G401 (cell line): Measurements from ENCODE around the gene DCAF16. TPM values are rescaled to one million over a fixed set of nuclear protein-coding genes. Genes with fewer than 3 reads are reported as not detected.
"Not testable (repeated sequence)": the region's sequence is repeated elsewhere in the genome, so short reads cannot be mapped to it uniquely, and the experiment has no call there.

Experiments used
- DNase-seq: peaks from one replicate; pipeline ENCODE4 v3.0.0-alpha.2; 2015; ENCODE audit warnings: low spot score
- in situ Hi-C: cut with HindIII; loops from 2 replicates; pipeline ENCODE4 v1.10.0; 2016; ENCODE audit warnings: low sequenced_read_pairs, mixed read lengths
- total RNA-seq: library from RNA; depleted of rRNA; stranded (reverse); fragments of >200 nt; shearing (Covaris generic); gene quantifications from 2 replicates; pipeline ENCODE4 v1.2.3, GENCODE V29; 2014; rRNA removed

Gene DCAF16
- total RNA-seq, result 33.5 and 37.7 TPM in 2 replicates

DNA sequence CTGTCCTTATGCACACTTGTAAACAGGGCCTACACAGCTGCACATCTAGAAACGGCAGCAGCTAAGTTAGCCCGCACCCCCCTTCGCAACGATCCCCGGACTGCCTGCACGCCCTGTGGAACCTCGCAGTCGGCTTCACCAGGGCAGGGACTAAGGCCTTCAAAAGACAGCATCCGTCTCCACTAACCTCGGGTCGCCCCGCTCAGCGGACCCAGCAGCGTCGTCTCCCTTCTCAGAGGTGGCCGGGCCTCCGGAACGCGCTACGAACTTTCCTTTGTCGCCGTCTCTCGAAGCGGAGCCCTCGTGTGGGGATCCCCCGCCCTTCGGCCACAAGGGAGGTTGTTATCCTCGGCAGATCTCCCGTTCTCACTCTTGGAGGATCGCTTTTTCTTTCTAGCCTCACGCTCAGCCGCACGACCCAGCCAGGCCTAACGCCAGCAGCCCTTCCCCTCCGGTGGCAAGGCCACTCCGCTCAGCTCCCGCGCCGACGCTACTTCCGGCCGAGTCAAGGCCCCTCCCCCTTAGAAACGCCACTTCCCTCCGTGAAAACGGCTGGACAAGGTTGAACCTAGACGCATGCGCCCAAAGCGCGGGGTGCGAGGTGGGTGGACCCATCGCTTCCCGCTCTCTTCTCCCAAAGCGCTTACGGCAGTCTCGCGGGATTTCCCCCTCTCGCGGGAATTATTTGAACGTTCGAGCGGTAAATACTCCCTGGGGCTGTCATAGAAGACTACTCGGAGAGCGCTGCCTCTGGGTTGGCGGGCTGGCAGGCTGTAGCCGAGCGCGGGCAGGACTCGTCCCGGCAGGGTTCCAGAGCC, at the start of gene DCAF16, which contains the start of gene NCAPG:
Gene DCAF16 (minus strand): TSS at position 498 of the 818 bp plus-strand sequence. CDS start 6,616 bp downstream, outside the sequence.
Gene NCAPG (plus strand): TSS at position 720 of the 818 bp plus-strand sequence. CDS start 99 bp downstream, outside the sequence.
- in situ Hi-C loops, result no loop called here
- peak; percentile 100 for DNase-seq

DNA sequence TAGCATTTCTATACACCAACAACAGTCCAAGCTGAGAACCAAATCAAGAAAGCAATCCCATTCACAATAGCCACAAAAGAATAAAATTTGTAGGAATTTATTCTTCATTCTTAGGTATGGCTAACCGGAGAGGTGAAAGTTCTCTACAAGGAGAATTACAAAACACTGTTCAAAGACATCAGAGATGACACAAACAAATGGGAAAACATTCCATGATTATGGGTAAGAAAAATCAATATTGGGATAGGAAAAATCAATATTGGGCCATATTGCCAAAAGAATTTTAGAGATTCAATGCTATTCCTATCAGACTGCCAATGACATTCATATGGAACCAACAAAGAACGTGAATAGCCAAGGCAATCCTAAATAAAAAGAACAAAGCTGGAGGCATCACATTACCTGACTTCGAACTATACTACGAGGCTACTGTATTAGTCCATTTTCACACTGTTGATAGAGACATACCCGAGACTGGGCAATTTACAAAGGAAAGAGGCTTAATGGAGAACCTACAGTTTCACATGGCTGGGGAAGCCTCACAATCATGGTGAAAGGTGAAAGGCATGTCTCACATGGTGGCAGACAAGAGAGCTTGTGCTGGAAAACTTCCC, 49.3 kb upstream of the DCAF16 start:
- no peak for DNase-seq
- in situ Hi-C loops, result no loop called here

DNA sequence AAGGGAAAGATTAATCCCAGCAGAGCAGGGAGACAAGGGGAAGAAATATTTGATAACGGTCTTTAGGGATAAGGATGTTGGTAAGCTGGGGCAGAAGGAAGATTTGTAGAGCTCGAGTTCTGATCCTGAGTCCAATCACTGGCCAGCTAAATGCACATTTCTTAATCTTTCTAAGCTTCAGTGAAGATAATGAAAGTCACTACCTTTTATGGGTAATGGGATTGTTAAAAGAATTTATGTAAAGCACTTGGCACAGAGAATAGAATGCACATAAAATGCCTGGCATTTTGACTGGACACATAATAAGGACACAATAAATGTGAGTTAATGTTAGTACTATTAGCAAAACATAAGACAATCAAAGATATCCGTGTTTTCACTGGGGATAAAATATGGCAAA, 43.5 kb upstream of the DCAF16 start:
- in situ Hi-C loops, result no loop called here
- DNase-seq, result no peak

DNA sequence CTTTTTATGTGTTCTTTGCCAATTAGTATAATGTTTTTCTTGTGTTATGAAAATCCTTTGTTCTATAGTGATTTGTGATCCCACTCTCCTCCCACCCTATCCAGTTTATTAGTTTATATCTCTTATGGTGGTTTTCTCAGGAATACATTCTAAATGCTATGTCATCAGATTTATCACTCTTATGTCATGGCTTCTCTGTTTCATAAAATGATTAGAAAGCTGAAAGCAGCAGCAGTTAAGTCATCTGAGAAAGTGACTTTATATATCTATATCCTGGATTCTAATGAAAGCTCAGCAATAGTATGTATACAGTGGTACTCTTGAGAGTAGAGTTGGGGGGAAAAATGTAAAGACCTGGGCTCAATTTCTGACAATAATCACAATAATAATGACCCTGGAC, 41.4 kb upstream of the DCAF16 start:
- in situ Hi-C loops, result no loop called here
- no peak for DNase-seq

DNA sequence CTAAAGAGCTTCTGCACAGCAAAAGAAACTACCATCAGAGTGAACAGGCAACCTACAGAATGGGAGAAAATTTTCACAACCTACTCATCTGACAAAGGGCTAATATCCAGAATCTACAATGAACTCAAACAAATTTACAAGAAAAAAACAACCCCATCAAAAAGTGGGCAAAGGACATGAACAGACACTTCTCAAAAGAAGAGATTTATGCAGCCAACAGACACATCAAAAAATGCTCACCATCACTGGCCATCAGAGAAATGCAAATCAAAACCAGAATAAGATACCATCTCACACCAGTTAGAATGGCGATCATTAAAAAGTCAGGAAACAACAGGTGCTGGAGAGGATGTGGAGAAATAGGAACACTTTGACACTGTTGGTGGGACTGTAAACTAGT, 39.7 kb upstream of the DCAF16 start:
- in situ Hi-C loops, DNase-seq: not testable (repeated sequence)

DNA sequence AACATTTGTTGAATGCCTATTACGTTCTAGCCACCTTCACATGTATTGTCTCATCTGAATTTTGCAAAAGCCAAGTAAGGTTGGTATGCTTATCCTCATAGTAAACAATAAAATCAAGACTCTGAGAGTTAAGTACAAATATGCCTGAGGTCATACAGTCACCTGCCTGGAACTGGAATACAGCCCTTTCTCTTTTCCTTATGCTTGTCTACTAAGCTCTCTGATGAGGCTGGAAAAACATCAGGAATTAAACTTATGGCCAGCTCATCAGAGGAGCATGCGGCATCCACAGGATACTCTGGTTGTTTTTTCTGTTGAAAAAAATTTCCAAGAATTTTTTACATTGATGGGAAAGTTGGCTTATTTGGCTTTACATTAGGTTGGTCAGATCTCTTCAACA, 35.7 kb upstream of the DCAF16 start:
- in situ Hi-C loops, result no loop called here
- DNase-seq, result no peak

DNA sequence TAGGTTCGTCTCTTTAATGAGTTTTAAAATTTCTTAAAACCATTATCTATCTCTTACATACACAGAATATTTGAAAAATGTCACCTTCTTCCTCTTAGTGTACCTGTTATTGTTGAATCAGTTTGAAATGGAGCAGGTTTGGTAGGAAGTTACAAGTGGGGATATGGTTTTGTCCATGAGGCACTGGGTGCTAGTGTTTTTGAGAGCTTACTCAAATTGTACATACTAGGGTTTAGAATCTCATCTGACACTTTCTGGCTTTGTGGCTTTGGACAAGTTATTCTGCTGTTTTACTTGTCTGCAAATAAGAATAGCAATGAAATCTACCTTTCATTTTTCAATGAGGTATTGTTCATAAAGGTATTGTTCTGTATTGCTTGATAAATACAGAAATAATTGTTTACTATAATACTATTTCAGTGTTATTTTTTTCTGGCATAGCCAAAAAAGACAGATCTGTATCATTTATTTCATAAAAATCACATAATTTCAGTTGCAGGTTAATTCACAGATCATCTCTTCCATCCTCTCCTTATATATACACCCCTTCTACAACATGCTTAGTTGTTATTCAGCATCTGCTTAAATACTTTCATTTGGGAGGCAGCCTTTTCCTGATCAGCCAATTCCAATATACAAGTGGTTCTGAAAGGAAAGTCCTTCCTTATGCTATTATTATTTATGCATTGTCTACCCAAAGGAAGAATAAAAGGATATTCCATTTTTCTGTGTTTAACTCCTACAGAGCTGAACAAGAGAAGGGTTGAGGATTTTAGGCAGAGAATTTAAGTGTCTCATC, 13.5 kb upstream of the DCAF16 start:
- no peak for DNase-seq
- in situ Hi-C loops, result no loop called here

DNA sequence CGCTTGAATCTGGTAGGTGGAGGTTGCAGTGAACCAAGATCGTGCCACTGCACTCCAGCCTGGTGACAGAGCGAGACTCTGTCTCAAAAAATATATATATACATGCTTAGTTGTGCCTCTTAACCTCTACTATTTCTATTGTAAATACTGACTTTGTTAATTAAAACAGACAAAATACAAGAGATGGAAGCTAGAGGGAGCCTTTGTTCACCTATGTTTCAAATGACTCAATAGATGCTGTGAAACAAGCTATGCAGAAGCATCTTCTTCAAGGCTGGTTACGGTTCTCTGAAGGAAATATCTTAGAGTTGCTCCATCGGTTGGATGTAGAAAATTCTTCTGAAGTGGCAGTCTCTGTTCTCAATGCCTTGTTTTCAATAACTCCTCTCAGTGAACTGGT, 6.5 kb upstream of the DCAF16 start:
- DNase-seq, result peak; percentile 63
- in situ Hi-C loops, result no loop called here

DNA sequence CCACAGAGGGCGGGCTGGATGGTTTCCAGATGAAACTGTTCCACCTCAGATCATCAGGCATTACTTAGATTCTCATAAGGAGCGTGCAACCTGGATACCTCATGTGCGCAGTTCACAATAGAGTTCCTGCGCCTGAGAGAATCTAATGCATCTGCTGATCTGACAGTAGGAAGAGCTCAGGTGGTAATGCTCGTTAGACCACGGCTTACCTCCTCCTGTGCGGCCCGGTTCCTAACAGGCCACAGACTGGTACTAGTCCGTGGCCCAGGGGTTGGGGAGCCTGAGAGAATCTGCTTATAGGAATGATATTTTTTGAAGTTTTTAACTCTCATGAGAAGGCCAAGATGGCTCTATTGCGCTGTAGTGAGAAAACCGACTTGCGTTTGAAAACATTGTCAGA, 5.6 kb upstream of the DCAF16 start:
- in situ Hi-C loops, result no loop called here
- DNase-seq, result no peak

DNA sequence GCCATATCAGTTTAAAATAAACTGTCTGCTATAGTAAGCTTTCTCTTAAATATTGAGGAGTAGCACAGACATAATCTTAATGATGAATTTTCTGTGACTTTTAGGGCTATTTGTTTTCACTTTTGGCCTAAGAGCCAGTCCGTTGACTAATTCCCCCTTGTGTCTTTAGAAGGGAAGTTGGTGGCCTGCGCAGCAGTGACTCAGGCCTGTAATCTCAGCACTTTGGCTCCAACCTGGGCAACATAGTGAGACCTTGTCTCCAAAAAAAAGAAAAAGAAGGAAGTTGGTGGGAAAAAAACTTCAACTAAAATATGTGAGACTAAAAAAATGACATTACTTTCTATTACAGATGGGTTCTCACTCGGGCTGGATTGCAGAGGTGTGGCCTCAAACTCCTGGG, 3.6 kb upstream of the DCAF16 start:
- no peak for DNase-seq
- in situ Hi-C loops, result no loop called here

DNA sequence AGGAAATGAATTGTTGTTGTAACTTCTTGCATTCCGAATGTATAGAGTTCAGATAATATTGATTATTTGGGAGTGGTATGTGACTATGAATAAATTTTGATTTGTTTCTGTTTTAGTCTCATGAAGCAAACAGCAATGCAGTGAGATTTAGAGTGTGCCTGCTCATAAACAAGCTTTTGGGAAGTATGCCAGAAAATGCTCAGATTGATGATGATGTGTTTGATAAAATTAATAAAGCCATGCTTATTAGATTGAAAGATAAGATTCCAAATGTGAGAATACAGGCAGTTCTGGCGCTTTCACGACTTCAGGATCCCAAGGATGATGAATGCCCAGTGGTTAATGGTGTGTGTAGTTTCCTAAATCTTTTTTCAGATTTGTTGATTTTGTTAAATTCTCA, 2.2 kb upstream of the DCAF16 start:
- no peak for DNase-seq
- in situ Hi-C loops, result no loop called here

DNA sequence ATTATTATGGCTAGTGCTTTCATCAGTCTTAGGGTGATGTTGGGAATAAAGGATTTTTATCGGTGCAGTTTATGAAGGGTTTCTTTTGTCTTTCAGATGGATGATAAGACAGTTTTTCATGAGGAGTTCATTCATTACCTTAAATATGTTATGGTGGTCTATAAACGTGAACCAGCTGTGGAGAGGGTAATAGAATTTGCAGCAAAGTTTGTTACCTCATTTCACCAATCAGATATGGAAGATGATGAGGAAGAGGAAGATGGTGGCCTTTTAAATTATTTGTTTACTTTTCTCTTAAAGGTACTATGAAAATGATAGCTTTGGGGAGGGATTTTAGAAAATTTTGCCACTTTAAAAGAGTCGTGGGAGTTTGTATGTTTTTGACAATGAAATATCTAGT, 1.6 kb upstream of the DCAF16 start:
- no peak for DNase-seq
- in situ Hi-C loops, result no loop called here

DNA sequence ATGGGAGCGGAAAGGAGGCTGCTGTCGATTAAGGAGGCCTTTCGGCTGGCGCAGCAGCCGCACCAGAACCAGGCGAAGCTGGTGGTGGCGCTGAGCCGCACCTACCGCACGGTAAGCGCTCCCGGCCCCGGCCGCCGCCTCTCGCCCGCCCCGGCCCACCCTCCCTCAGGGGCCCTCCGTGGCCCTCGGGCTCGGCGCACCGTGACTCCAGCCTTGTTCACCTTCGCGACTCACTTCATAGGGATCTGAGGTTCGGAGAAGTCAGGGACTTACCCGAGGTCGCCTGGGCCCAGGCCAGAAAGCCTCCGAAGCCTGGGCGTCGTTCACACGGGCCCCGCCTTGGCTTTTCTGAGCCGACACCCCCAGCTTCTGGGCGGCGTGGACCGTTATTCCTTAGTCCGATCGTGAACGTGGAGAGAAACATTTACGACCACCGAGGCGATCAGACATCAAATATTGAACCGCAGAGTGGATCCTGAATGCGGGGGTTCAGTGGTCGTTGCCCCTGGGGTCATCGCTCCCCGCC, 584 bp upstream of the DCAF16 start:
- no peak for DNase-seq
- in situ Hi-C loops, result no loop called here

DNA sequence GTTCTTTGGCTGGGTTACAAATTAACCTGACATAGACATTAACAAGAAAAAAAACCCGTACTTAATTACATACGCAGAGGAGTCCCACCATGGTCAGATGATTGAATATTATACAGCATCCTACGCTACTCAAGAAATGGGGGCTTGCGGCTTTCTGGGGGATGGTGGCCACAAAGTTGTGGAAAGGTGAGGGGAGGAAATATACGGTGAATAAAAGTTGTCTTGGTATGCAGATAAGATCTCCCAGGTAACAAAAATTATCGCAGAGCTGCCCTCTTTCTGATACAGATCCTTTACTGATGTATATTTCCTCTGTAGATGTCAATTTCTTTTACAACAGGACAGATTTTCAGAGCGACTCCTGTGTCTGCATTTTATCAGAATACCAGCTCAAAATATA, 890 bp downstream of the DCAF16 start:
- in situ Hi-C loops, result no loop called here
- DNase-seq, result no peak

DNA sequence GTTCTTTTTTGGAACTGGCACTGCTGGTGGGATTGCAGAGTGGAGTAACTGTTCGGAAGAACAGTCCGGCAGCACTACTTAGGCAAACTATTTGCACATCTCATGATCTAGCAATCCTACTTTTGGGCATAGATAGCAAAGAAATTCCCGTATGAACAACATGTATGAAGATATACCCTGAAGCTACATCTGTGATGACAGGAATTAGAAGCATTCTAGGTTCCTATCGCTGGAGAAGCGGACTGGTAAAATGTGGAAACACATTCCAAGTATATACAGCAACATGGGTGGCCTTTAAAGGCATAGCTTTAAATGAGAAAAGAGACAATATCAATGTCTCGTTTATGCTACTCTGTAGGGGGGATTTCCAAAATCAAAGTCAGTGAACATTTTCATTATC, 3.1 kb downstream of the DCAF16 start:
- in situ Hi-C loops, result no loop called here
- no peak for DNase-seq

DNA sequence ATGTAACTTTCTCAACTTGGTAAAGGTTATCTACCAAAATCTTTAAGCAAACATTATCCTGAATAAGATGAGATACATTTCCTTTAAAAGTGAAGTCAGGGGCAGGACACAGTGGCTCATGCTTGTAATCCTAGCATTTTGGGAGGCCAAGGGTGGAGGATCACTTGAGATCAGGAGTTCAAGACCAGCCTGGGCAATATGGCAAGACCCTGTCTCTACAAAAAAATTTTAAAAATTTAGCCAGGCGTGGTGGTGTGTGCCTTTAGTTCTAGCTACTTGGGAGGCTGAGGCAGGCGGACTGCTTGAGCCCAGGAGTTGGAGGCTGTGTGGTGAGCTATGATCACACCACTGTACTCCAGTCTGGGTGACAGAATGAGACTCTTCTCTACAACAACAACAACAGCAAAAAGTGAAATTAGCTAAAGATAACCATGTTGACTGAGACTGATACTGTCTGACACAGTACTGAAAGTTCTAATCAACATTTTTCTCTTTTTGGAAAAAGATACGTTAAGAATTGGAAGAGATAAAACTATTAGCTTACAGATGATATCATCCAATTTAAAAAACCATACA, 4.9 kb downstream of the DCAF16 start:
- no peak for DNase-seq
- in situ Hi-C loops, result no loop called here

DNA sequence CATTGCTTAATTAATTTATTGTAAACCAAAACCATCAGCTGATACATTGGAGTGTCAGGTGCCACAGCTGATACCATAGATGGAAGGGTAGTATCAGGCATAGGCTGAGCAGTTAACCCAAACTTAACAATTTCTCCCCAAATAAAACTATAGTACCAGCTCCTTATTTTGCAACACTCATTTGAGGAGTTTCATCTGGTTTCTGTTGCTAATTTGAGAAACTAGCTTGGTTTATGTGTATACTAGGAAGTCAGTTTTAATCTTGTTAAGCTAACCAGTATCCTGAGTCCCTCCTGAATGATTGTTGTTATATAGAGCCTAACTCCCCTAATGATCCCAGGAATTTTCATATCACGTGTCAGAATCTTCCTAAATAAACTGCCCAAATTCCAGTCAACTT, 12.7 kb downstream of the DCAF16 start:
- in situ Hi-C loops, result no loop called here
- no peak for DNase-seq

DNA sequence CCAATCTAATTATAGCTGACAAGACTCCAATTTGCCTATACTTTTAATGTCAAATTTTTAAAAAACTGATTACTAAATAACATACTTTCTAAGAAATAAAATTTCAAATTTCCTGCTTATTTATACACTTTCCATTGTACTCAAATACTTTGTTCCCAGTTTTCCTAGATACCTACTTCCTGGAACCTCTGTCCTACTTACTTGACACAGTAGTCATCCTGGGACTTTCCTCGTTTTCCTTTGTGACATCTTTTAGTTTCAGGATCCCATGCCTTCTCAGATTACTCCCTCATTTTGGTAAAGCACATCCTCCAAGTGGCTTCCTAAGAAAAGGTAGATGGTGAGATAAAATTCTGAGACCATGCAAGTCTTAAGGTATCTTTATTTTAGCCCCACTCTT, 15.8 kb downstream of the DCAF16 start:
- DNase-seq, result no peak
- in situ Hi-C loops, result no loop called here

DNA sequence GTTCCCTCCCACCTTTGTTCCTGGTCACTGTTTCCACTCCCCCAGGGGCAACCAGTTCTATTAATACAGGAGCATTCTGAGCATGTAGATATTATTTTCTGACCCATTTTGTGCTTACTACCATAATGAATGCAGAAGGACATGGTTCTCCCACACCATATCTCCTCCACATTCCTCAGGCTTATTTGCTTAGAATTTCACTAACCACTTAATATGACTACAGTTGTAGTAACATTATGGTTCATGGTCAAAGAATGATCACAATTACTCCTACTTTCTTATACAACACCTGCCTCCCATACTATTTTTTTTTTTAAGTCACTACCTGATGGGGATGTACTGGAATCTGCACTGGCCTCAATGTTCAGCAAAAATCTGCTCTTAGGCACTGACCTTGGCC, 21.6 kb downstream of the DCAF16 start:
- in situ Hi-C loops, result no loop called here
- no peak for DNase-seq
